Retina (tissue), 1 donor: ENCODE measurements around the gene SLC13A2.

Experiments
- DNase-seq: peaks from one replicate; pipeline ENCODE4 v3.0.0-alpha.2; 2016

Gene SLC13A2

GRCh38 chr17:28538296-28538895, 65.0 kb downstream of the SLC13A2 start:
- no peak for DNase-seq

DNA sequence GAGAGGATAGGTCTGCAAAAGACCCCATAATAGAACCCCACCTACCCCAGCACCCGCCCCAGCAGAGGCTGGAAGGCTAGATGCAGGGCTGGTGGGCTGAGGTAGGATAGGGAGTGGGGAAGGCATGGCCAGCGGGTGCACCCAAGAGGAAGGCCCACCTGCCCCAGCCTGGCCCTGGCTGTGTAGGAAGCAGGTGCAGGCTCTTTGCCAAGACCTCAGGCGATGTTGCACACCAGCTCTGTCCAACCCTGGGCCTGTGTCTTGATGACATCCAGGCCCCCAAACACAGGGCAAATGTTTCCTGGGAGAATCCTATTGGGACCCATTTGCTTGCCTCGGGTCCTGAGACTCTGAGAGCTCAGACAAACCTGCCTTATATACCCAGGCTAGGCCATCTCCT, 66.8 kb downstream of the SLC13A2 start:
- no peak for DNase-seq

DNA sequence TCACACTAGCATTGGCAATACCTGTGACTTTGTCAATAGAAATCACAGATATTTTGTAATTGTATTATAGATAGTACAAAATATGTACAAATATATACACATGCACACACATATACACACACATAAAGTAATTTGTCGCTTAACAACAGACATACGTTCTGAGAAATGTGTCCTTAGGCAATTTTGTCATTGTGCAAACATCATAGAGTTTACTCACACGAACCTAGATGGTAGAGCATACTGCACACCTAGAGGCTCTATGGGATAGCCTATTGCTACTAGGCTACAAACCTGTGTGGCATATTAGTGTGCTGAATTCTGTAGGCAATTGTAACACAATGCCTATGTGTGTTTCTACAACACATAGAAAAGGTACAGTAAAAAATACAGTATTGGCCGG, 68.0 kb downstream of the SLC13A2 start:
- DNase-seq, result no peak

GRCh38 chr17:28544402-28545140, 71.1 kb downstream of the SLC13A2 start:
- DNase-seq, result no peak

DNA sequence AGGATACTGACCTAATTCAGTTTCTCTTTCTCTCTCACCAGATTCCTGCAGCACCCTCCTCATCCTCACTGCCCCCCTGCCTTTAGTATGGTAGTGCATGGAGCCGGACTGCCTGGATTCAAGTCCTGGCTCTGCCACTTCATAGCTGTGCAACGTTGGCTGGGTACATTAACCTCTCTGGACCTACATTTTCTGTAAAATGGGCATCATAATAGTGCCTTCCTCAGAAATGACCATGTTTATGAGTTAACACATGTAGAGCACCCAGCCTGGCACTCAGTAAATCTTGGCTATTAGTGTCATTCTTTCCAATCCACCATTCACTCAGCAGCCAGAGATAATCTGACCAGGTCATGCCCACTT, 71.7 kb downstream of the SLC13A2 start:
- DNase-seq, result no peak

DNA sequence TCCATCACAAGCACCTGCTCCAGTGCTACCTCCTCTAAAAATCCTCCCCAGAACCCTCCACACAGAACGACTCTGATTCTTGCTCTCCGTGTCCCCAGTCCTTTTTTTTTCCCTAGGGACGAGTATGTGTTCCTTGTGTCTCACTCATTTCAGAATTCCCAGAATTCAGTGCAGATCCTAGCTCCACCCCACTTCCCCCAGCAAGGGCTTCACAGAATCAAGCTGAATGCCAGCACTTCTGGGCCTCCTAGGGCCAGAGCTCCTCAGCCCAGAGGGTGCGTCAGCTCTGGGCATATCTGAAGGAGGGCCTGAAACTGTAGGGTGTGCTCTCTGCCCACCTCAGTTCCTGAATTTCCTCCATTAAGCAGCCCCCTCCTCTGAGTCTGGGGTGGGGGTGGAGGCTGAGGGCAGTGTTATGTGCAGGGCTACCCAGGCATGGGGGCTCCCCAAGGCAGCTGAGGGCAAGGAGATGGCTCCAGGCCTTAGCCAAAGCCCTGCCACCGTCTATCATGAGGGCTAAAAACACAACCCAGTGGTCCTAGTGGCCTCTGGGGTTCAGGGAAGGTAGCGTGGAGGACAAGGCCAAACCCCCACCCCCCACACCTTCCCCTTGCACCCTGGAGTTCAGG, 72.5 kb downstream of the SLC13A2 start:
- DNase-seq, result no peak

- DNase-seq, result no peak
These were observed 73.7 kb downstream of the SLC13A2 start for GRCh38 chr17:28547096-28547622.
